DMS153 (cell line): ENCODE results near the gene CHRNE.
"Not testable (repeated sequence)": the region's sequence is repeated elsewhere in the genome, so short reads cannot be mapped to it uniquely, and the experiment has no call there.

ENCODE experiments used
- DNase-seq: peaks from one replicate; lab custom pipeline; 2025; lab: John Stamatoyannopoulos, UW

The CHRNE gene

GRCh38 chr17:4906642-4907041, 3.7 kb upstream of the CHRNE start:
- DNase-seq = not testable (repeated sequence)

DNA sequence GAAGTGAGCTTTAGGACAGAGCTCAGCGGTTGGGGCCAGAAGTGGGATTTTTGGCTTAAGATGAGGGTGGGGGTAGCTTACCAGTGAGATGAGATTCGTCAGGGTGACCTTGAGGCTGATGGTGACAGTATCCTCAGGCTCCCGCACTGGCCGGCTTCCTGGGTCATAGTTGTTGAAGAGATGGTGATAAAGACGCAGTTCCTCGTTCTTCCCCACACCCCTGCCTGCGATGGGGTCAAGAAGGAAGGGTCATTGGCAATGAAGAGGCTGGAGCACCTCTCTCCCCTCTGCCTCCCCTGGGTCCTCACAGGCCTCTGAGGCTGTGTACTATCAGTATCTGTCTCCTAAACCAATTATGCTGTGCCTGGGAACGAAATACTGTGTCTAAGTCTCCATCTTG, 358 bp downstream of the CHRNE start:
- no peak for DNase-seq

DNA sequence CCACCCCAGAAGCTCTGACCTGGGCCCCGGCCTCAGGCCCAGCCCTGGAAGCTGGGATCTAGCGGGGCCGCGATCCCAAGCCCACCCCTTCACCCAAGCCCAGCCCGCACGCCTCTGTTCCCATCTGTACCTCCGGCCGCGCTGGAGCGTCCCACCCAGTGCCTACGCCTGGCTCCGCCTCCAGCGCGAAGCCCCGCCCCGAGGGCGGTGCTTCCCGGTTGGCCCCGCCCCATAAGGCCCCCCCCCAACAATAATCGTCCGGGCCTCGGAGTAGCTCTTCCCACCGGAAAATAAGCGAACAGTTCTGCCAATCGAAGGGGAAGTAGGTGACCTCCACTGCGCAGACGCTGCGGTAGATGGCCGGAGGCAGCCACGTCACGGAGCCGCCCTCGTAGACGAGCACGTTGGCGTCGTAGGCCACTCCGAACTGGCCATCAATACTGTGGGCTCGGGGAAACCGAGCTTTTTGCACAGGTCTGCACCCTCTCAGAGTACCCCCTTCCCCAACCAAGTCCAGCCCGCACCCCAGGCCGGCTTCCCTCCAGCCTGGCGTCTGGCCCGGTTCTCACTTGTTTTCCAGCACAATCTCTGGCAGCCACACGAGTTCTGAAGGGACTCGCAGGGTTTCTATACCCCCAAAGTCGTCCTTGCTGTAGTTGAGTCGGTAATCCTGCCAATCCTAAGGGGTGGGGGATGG, 1.1 kb downstream of the CHRNE start:
- DNase-seq = no peak

DNA sequence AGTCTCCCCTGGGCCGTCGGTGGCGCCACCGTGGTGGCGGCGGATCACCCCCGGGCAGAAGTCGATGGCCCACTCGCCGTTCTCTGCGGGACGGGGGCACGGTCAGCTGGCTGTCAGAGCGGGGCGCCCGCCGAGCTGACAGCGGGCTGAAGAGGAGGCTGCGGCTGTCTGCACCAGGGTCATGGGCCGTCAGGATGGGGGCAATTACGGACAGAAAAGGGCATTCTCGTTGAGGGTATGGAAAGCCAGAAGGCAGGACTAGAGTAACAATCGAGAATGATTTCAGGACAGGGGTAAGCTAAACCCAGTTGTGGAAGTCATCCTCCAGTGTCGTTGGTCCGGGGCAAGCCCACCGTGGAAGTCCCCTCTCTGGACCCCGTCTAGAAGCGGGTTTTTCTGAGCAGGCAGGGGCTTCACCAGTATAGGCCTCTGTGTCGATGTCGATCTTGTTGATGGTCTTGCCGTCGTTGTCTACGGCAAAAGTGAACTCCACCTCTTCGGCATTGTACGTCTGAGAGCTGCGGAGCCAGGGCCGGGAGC, 1.7 kb downstream of the CHRNE start:
- DNase-seq = no peak

GRCh38 chr17:4900231-4901107, 2.4 kb downstream of the CHRNE start:
- DNase-seq = no peak

- no peak for DNase-seq
These were observed 3.3 kb downstream of the CHRNE start, which contains the start of gene C17orf107 for GRCh38 chr17:4899341-4900230. C17orf107 (plus strand) TSS chr17:4899536; CDS start chr17:4899763, 227 bp downstream.

DNA sequence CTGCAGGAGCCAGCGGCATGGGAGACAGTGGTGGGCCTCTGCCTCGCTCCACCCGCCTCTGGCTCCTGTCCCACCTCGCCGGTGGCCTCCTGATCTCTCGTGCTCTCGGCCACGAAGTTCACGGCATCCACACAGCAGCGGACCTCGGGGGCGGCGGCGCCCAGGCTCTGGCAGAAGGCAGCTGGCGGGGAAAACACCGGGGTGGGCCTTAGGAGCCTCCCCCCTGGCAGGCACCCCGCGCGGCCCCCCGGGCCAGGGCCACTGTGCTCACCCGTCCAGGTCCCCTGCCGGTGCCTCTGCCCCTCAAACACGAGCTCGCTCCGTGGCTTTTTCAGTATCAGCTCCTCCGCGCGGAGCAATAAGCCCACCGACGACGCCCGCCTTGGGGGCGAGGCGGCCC, 4.0 kb downstream of the CHRNE start:
- no peak for DNase-seq

DNA sequence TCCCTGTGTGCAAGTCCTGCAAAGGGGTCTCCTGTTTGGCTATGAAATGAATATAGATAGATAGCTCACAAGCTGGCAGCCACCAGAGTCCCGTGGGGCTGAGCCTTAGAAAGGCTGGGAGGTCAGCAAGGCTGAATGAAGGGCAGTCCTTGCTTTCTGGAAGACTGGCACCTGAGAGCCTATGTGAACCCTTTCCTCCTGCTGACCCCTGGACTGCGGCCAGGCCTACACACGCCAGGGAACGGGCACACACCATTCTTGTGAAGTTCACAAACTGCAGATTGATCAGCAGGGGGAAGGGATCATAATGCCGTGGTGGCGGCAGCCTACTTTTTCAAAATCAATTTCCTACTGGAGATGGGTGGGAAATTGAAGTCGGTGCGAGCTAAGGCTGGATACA, 4.5 kb downstream of the CHRNE start:
- no peak for DNase-seq

DNA sequence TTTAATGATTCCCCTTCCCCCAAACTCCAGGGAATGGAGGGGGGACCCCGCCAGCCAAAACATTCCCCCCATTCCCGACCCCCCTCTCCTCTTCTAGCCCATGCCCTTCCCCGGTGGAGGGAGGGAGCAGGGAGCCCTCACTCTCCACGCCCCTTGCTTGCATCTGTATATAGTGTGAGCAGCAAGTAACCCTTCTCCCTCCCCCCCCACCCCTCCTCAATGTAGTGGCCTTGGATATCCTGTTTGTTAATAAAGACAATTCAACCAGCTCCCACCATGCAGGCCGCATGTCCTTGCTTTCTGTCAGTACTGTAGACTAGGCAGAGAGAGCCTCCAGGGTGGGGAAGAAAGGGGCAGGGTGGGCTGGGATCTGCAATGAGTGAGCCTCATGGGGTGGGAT, 5.1 kb downstream of the CHRNE start:
- DNase-seq = no peak

DNA sequence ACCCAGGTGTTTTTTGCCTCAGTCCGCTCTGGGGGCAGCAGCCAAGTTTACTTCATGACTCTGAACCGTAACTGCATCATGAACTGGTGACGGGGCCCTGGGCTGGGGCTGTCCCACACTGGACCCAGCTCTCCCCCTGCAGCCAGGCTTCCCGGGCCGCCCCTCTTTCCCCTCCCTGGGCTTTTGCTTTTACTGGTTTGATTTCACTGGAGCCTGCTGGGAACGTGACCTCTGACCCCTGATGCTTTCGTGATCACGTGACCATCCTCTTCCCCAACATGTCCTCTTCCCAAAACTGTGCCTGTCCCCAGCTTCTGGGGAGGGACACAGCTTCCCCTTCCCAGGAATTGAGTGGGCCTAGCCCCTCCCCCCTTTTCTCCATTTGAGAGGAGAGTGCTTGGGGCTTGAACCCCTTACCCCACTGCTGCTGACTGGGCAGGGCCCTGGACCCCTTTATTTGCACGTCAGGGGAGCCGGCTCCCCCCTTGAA, 5.7 kb downstream of the CHRNE start:
- no peak for DNase-seq

- DNase-seq = no peak
These were observed 6.3 kb downstream of the CHRNE start for GRCh38 chr17:4896332-4897197.

- DNase-seq = no peak
These were observed 7.1 kb downstream of the CHRNE start for GRCh38 chr17:4895657-4896331.

DNA sequence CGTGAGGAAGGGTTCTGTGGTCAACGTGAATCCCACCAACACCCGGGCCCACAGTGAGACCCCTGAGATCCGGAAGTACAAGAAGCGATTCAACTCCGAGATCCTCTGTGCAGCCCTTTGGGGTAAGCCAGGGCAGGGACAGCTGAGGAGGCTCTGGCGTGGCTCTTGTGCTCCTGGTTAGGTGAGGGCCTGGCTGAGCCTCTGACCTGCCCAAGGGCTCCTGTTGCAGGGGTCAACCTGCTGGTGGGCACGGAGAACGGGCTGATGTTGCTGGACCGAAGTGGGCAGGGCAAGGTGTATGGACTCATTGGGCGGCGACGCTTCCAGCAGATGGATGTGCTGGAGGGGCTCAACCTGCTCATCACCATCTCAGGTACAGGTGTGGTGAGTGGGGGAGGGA, 7.8 kb downstream of the CHRNE start:
- no peak for DNase-seq

DNA sequence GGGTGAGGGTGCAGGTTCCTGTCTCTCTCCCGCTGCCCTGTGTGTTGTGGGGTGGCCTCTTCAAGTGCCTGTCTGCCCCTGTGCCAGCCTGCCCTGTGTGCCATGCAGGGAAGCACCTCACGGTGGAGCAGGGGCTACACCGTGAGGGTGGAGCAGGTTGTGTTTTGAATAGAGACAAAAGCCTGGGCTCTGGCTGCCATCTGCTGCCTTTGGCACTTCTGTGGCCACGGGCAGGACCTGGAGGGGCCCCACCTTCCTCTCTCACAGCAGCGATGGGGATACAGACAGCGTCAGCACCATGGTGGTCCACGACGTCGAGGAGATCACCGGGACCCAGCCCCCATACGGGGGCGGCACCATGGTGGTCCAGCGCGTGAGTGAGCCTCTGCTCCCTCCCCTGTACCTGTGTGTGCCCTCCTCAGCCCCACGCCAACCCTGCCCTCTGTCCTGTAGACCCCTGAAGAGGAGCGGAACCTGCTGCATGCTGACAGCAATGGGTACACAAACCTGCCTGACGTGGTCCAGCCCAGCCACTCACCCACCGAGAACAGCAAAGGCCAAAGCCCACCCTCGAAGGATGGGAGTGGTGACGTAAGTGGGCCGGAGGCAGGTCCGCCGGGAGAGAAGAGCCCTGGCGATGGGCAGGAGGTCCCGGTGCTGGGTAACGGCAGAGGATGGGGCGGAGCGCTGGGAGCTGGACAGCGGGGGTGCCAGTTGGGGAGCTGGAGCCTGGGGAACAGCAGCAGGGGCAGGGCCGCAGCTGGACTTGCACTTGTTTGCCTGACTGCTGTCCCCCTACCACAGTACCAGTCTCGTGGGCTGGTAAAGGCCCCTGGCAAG, 9.0 kb downstream of the CHRNE start:
- no peak for DNase-seq

- DNase-seq = no peak
These were observed 9.6 kb downstream of the CHRNE start for GRCh38 chr17:4893272-4893671.

DNA sequence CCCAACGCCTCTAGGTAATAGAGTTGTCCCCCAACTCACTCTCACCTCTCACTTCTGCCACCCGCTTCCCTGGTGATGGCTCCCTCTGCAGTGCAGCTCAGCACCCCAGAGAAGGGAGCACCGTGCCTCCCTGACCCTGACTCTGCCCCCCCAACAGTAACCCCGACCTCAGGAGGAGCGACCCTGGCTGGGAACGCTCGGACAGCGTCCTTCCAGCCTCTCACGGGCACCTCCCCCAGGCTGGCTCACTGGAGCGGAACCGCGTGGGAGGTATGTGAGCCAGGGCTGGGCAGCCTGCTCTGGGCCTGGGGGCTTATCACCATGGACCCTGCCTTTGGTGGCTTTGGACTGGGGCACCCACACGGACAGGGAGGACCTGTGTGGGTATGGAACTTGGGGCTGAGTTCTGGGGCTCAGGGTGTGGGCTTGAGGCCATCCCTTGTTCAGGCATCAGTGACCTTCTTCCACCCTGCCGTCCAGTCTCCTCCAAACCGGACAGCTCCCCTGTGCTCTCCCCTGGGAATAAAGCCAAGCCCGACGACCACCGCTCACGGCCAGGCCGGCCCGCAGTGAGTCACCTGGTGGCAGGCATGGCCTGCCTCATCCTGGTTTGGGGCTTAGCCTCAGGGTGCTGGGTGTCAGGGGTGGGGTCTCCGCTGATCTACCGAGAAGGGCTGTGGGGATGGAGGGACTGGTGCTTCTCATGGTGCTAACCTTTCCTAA, 10.2 kb downstream of the CHRNE start:
- DNase-seq = no peak

DNA sequence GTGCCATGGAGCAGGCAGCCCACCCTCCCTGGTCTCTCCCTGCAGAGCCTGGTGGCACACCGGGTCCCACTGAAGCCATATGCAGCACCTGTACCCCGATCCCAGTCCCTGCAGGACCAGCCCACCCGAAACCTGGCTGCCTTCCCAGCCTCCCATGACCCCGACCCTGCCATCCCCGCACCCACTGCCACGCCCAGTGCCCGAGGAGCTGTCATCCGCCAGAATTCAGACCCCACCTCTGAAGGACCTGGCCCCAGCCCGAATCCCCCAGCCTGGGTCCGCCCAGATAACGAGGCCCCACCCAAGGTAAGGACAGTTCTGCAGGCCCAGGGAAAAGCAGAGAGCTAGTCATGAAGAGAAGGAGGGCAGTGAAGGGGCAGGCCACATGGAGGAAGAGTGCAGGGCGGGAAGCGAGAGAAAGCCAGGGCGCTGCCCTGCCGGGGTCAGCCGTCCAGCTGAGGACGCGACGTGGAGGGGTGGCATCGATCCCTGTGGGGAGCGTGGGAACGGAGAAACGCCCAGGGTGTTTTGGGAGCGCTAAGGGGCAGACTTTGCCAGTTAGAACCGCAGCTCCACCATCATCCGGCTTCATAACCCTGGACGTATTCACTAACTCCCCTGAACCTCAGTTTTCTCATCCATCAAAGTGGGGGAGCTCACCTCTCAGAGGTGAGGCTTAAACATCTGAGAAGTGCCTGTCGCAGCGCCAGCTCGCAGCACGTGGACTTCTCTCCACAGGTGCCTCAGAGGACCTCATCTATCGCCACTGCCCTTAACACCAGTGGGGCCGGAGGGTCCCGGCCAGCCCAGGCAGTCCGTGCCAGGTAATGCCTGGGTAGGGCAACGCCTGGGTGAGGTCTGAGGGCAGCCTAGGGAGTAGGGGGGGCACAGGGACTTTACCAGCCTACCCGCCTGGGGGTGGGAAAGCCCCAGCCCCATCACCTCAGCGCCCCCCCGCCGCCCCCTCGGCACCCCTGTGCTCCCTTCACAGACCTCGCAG, 11.2 kb downstream of the CHRNE start:
- no peak for DNase-seq
